Uterus (tissue), 2 donors: ENCODE results near the gene GALNT5.

Experiments
- POLR2A ChIP-seq, 2 donors: fragments of 450-650 bp; IDR thresholded peaks; one replicate each; pipeline ENCODE4 v1.6.1; 2016; ENCODE audit warnings: antibody characterized with exemption in 2 of 2, mild to moderate bottlenecking in 1 of 2, moderate library complexity in 1 of 2
- TF ChIP-seq, protein P1 (sequence below), 4 experiments: fragments of 200-600 bp in 2 of 4; fragments of 450-650 bp in 2 of 4; sonication (generic) in 2 of 4; IDR thresholded peaks; one replicate each; pipeline ENCODE4 v1.5.1; 2016 to 2019; ENCODE audit warnings: antibody characterized with exemption in 4 of 4, mild to moderate bottlenecking in 2 of 4, moderate library complexity in 1 of 4

DNA sequence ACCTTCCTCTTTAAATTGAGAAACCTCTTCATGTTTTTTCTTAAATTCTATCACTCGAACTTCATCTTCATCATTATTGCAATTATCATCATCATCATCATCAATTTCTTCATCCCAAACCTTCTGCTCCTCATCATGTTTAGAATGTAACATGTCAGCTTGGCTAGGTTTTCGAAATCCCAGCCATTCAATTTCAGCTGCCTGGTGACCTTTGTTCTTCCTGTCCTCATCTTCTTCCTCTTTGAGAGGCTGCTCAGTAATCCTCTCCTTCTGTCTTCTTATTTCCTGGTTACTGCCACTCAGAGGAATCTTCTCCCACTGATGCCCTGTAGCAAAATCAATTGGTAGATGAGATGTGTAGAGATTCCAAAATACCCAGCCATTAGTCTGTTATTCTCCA is 64.0 kb downstream of the GALNT5 start:
- TF ChIP-seq, protein P1, sequence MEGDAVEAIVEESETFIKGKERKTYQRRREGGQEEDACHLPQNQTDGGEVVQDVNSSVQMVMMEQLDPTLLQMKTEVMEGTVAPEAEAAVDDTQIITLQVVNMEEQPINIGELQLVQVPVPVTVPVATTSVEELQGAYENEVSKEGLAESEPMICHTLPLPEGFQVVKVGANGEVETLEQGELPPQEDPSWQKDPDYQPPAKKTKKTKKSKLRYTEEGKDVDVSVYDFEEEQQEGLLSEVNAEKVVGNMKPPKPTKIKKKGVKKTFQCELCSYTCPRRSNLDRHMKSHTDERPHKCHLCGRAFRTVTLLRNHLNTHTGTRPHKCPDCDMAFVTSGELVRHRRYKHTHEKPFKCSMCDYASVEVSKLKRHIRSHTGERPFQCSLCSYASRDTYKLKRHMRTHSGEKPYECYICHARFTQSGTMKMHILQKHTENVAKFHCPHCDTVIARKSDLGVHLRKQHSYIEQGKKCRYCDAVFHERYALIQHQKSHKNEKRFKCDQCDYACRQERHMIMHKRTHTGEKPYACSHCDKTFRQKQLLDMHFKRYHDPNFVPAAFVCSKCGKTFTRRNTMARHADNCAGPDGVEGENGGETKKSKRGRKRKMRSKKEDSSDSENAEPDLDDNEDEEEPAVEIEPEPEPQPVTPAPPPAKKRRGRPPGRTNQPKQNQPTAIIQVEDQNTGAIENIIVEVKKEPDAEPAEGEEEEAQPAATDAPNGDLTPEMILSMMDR (IDR thresholded peaks at IDR 0.05) = no peak
- TF ChIP-seq POLR2A (IDR thresholded peaks at IDR 0.05) = no peak
